NCI-H2029 (cell line): ENCODE measurements around the gene OOSP2.

Experiments used
- DNase-seq: peaks from one replicate; lab custom pipeline; 2025; lab: John Stamatoyannopoulos, UW

OOSP2 gene

DNA sequence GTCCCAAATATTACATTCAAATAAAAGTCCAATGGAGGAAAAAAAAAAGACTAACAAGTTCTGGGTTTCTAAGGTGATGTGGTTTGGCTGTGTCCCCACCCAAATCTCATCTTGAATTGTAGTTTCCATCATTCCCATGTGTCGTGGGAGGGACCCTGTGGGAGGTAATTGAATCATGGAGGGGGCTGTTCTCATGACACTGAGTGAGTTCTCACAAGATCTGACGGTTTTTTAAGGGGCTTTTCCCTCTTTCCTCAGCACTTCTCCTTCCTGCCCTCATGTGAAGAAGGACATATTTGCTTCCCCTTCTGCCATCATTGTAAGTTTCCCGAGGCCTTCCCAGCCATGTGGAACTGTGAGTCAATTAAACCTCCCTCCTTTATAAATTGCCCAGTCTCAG, 40.3 kb downstream of the OOSP2 start:
- DNase-seq: no peak

DNA sequence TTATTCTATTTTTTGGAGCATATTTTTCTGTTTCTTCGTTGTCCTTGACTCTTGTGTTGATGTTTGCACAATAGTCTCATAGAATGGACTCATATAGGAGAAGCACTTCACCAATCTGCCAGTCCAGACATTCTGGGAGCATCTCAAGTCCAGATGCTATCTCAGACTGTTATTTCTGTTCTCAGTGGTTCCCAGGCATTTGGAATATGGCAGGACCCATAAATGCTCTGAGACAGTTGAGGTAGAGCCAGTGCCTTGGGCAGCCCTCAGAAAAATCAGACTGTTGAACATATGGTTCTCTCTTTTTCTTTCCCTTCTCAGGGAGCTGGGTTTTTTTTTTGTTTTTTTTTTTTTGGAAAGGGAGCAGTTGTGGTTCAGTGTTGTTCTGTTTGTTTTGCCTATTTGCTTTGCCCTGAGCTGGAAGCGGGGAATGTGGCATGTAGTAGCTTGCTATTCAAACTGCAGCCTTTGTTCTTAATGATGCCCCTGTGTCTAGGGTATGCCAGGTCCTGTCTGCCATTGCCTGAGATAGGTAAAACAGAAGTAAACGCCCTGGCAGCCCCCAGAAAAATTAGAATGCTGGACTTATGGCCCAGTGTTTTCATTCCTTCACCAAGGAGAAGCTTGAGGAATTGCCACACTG, 44.5 kb downstream of the OOSP2 start:
- no peak for DNase-seq

- no peak for DNase-seq
Measured at GRCh38 chr11:60085909-60086308, 45.7 kb downstream of the OOSP2 start.

- no peak for DNase-seq
Measured at GRCh38 chr11:60087239-60087638, 47.0 kb downstream of the OOSP2 start.

DNA sequence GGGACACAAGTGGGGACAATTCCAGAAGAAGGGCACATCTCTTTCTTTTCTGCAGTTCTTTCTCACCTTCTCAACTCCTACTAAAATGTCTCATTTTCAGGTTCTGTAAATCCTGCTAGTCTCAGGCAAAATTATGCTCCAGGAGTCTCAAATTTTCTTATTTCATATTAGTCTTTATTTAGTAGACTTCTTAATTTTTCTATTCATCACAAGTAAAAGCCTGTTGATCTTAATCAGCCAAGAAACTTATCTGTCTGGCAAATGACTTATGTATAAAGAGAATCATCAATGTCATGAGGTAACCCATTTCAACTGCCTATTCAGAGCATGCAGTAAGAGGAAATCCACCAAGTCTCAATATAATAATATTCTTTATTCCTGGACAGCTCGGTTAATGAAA, 48.2 kb downstream of the OOSP2 start, which contains the start of gene MS4A2:
Gene MS4A2 (plus strand): TSS at position 301 of the 400 bp plus-strand sequence. CDS start 102 bp downstream, outside the sequence.
- DNase-seq: no peak

GRCh38 chr11:60095477-60096120, 55.4 kb downstream of the OOSP2 start:
- no peak for DNase-seq

DNA sequence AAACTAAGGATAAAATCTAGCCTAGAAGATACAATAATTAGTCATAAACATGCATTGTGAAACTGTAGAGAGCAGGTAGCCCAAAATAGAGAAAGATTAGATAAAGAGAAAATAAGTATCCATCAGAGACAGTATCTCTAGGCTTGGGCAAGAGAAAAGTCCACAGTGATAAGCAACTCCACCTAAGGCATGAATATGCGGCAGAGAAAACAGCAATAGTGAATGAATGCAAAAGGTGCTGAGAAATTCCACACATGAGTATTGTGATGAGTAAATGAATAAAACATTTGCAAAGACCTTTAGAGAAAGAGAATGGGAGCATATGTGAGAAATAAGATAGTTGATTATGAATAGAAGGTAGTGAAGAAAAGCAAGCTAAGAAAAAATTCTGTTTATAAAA, 57.0 kb downstream of the OOSP2 start:
- no peak for DNase-seq
